NCI-H146 (cell line): ENCODE measurements around the gene ANKFY1.

ENCODE experiments used
- DNase-seq: peaks from one replicate; lab custom pipeline; 2025; lab: John Stamatoyannopoulos, UW

Gene ANKFY1

GRCh38 chr17:4263282-4264215 lies at the start of gene ANKFY1:
ANKFY1 (minus strand) TSS chr17:4263979; CDS start chr17:4263941, 38 bp downstream.
- peak; percentile 95 for DNase-seq

- no peak for DNase-seq
Measured at GRCh38 chr17:4310354-4311060, 46.7 kb upstream of the ANKFY1 start.

- no peak for DNase-seq
Measured at GRCh38 chr17:4309897-4310296, 46.1 kb upstream of the ANKFY1 start.

GRCh38 chr17:4307179-4307930 lies 43.6 kb upstream of the ANKFY1 start:
- DNase-seq: no peak

- no peak for DNase-seq
Measured at GRCh38 chr17:4305224-4305623, 41.4 kb upstream of the ANKFY1 start.

GRCh38 chr17:4304417-4305027 lies 40.7 kb upstream of the ANKFY1 start:
- DNase-seq: peak; percentile 8

GRCh38 chr17:4301066-4301465 lies 37.3 kb upstream of the ANKFY1 start:
- DNase-seq: no peak

- DNase-seq: no peak
Measured at GRCh38 chr17:4297351-4297750, 33.6 kb upstream of the ANKFY1 start.

GRCh38 chr17:4295686-4296085 lies 31.9 kb upstream of the ANKFY1 start:
- peak; percentile 19 for DNase-seq

- DNase-seq: no peak
Measured at GRCh38 chr17:4293572-4293971, 29.8 kb upstream of the ANKFY1 start.

- DNase-seq: no peak
Measured at GRCh38 chr17:4287710-4288109, 23.9 kb upstream of the ANKFY1 start.

GRCh38 chr17:4276514-4276913 lies 12.7 kb upstream of the ANKFY1 start:
- DNase-seq: no peak

GRCh38 chr17:4272972-4273368 lies 9.2 kb upstream of the ANKFY1 start:
- no peak for DNase-seq

GRCh38 chr17:4272213-4272971 lies 8.6 kb upstream of the ANKFY1 start:
- DNase-seq: no peak

GRCh38 chr17:4270736-4271135 lies 7.0 kb upstream of the ANKFY1 start:
- no peak for DNase-seq

- DNase-seq: no peak
Measured at GRCh38 chr17:4269915-4270314, 6.1 kb upstream of the ANKFY1 start.

- no peak for DNase-seq
Measured at GRCh38 chr17:4267402-4267801, 3.6 kb upstream of the ANKFY1 start.

GRCh38 chr17:4266550-4266949 lies 2.8 kb upstream of the ANKFY1 start:
- DNase-seq: no peak

- no peak for DNase-seq
Measured at GRCh38 chr17:4262703-4263102, 1.1 kb downstream of the ANKFY1 start.

- DNase-seq: no peak
Measured at GRCh38 chr17:4261452-4261851, 2.3 kb downstream of the ANKFY1 start.

- DNase-seq: no peak
Measured at GRCh38 chr17:4258867-4259266, 4.9 kb downstream of the ANKFY1 start.
